Panc1 (cell line): Measurements from ENCODE around the gene CNIH2. TPM values are rescaled to one million over a fixed set of nuclear protein-coding genes. Genes with fewer than 3 reads are reported as not detected.

Experiments used
- ATAC-seq: fragments of 200-7000 bp; cut with Tn5 transposase; 2 replicates; pipeline ENCODE4 v1.9.1; 2020; ENCODE audit warnings: mild to moderate bottlenecking, moderate library complexity
- BruUV-seq: library from RNA; stranded (reverse); fragments of 400-500 nt; replicated peaks from 2 replicates; lab custom pipeline; 2021; lab: Mats Ljungman, UMichigan
- CTCF ChIA-PET: fragments of 300-600 bp; sonication (Branson Sonifier 250); formaldehyde crosslinking; loops from one replicate; lab custom pipeline; 2022; ENCODE audit warnings: antibody characterized with exemption; lab: Charles Lee
- POLR2A ChIA-PET: fragments of 300-600 bp; sonication (Branson Sonifier 250); formaldehyde crosslinking; loops from one replicate; lab custom pipeline; 2022; ENCODE audit warnings: antibody characterized with exemption; lab: Charles Lee
- DNase-seq: peaks from one replicate; pipeline ENCODE4 v3.0.0-alpha.2; 2010; ENCODE audit warnings: low read depth, low spot score
- H3K27ac ChIP-seq: 2 replicates; pipeline ENCODE4 v1.5.1; 2011; ENCODE audit warnings: mild to moderate bottlenecking, low read length, inconsistent platforms
- H3K27me3 ChIP-seq: fragments of 200-500 bp; sonication (Bioruptor generic); 2 replicates; pipeline ENCODE4 v1.6.0; 2014; ENCODE audit warnings: low read length, inconsistent platforms; ENCODE audit not compliant: control insufficient read depth, insufficient read depth
- H3K36me3 ChIP-seq: fragments of 200-500 bp; sonication (Bioruptor generic); 2 replicates; pipeline ENCODE4 v1.5.1; 2014; ENCODE audit warnings: inconsistent platforms, mild to moderate bottlenecking, low read length, moderate library complexity; ENCODE audit not compliant: control insufficient read depth, insufficient read depth
- H3K4me1 ChIP-seq: 2 replicates; pipeline ENCODE4 v1.5.1; 2011; ENCODE audit warnings: inconsistent platforms, mild to moderate bottlenecking, low read length, moderate library complexity; ENCODE audit not compliant: control insufficient read depth, insufficient read depth
- H3K4me3 ChIP-seq, 2 experiments: 2 replicates each; pipeline ENCODE4 v1.5.1; 2011 to 2012; ENCODE audit warnings: low read depth in 2 of 2, low read length in 2 of 2, mild to moderate bottlenecking in 2 of 2, inconsistent platforms in 1 of 2, moderate library complexity in 1 of 2
- H3K9me3 ChIP-seq: fragments of 200-500 bp; sonication (Bioruptor generic); 2 replicates; pipeline ENCODE4 v1.5.1; 2014; ENCODE audit warnings: low read depth, mild to moderate bottlenecking, inconsistent platforms, low read length, moderate library complexity; ENCODE audit not compliant: control insufficient read depth, insufficient read depth
- POLR2AphosphoS5 ChIP-seq: IDR thresholded peaks from 2 replicates; pipeline ENCODE4 v1.6.1; 2012; ENCODE audit warnings: mild to moderate bottlenecking, low read depth, low read length, moderate library complexity
- SIN3A ChIP-seq: IDR thresholded peaks from 2 replicates; pipeline ENCODE4 v1.6.1; 2012; ENCODE audit warnings: low read depth, mild to moderate bottlenecking, low read length, moderate library complexity, borderline replicate concordance; ENCODE audit not compliant: insufficient read depth
- TCF7L2 ChIP-seq: IDR thresholded peaks from 2 replicates; pipeline ENCODE4 v1.6.1; 2011; ENCODE audit warnings: mild to moderate bottlenecking, low read depth, low read length, inconsistent platforms
- in situ Hi-C: cut with HindIII; loops from 2 replicates; pipeline ENCODE4 v1.10.0; 2016; ENCODE audit warnings: low sequenced_read_pairs, low pct_unique_long_range_greater_than_20kb
- intact Hi-C: fragments of 100-400 bp; cut with micrococcal nuclease; formaldehyde crosslinking; loops from one replicate; pipeline ENCODE4 v1.10.0; 2022; ENCODE audit not compliant: unreplicated experiment
- total RNA-seq: library from RNA; stranded (reverse); gene quantifications from one replicate; pipeline ENCODE4 v1.2.1, GENCODE V29; 2021; ENCODE audit not compliant: unreplicated experiment
- TF ChIP-seq, protein P1 (sequence below), 2 experiments: IDR thresholded peaks; 2 replicates each; pipeline ENCODE4 v1.6.1; 2011 to 2012; ENCODE audit warnings: low read depth in 2 of 2, control low read depth in 1 of 2, low read length in 1 of 2, mild to moderate bottlenecking in 1 of 2, moderate library complexity in 1 of 2; ENCODE audit not compliant: insufficient read depth in 1 of 2
- TF ChIP-seq, protein P2 (sequence below): fragments of 450-650 bp; IDR thresholded peaks from 2 replicates; pipeline ENCODE4 v1.5.1; 2017; ENCODE audit warnings: mild to moderate bottlenecking

Gene CNIH2
- total RNA-seq, 1 experiment from 2014 or later: 9.3 TPM

DNA sequence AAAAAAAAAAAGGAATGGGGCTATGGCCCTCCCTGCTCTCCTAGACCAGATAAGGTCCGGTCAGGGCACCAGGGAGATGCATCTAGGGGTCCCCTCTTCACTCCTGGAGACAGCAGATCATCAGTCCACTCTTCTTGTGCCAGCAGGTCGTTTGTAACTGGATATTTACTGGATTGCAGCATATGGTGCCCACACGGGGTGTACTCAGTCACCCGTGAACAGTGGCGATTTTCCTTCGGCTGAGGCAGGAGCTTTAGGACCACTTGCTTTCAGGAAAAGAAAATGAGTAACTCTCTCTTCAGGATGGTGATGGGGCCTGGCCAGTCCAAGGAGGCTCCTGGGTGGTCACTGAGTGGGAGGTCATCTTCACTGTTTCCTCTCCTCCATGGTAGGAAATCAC lies 47.8 kb upstream of the CNIH2 start:
- no peak overlapping the region for H3K27ac ChIP-seq
- in situ Hi-C loops: no loop called here
- intact Hi-C loops: no loop called here
- no peak overlapping the region for H3K4me3 ChIP-seq
- H3K36me3 ChIP-seq: peaks cover 1% of the 10 kb centered on the region; the same call in 1 of the 2 replicates
- no peaks in the 10 kb centered on the region for H3K27me3 ChIP-seq
- TF ChIP-seq SIN3A (no peak), TCF7L2 (no peak), POLR2AphosphoS5 (no peak)
- TF ChIP-seq, protein P1, sequence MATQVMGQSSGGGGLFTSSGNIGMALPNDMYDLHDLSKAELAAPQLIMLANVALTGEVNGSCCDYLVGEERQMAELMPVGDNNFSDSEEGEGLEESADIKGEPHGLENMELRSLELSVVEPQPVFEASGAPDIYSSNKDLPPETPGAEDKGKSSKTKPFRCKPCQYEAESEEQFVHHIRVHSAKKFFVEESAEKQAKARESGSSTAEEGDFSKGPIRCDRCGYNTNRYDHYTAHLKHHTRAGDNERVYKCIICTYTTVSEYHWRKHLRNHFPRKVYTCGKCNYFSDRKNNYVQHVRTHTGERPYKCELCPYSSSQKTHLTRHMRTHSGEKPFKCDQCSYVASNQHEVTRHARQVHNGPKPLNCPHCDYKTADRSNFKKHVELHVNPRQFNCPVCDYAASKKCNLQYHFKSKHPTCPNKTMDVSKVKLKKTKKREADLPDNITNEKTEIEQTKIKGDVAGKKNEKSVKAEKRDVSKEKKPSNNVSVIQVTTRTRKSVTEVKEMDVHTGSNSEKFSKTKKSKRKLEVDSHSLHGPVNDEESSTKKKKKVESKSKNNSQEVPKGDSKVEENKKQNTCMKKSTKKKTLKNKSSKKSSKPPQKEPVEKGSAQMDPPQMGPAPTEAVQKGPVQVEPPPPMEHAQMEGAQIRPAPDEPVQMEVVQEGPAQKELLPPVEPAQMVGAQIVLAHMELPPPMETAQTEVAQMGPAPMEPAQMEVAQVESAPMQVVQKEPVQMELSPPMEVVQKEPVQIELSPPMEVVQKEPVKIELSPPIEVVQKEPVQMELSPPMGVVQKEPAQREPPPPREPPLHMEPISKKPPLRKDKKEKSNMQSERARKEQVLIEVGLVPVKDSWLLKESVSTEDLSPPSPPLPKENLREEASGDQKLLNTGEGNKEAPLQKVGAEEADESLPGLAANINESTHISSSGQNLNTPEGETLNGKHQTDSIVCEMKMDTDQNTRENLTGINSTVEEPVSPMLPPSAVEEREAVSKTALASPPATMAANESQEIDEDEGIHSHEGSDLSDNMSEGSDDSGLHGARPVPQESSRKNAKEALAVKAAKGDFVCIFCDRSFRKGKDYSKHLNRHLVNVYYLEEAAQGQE (IDR thresholded peaks at IDR 0.05; ENCODE audit: insufficient read depth in 1 of 2, low read depth in 2 of 2, low read length in 1 of 2): no peak
- TF ChIP-seq, protein P2, sequence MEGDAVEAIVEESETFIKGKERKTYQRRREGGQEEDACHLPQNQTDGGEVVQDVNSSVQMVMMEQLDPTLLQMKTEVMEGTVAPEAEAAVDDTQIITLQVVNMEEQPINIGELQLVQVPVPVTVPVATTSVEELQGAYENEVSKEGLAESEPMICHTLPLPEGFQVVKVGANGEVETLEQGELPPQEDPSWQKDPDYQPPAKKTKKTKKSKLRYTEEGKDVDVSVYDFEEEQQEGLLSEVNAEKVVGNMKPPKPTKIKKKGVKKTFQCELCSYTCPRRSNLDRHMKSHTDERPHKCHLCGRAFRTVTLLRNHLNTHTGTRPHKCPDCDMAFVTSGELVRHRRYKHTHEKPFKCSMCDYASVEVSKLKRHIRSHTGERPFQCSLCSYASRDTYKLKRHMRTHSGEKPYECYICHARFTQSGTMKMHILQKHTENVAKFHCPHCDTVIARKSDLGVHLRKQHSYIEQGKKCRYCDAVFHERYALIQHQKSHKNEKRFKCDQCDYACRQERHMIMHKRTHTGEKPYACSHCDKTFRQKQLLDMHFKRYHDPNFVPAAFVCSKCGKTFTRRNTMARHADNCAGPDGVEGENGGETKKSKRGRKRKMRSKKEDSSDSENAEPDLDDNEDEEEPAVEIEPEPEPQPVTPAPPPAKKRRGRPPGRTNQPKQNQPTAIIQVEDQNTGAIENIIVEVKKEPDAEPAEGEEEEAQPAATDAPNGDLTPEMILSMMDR: no peak
- TSS peak; percentile 23 for BruUV-seq
- H3K9me3 ChIP-seq: no peaks in the 10 kb centered on the region
- no peaks in the 10 kb centered on the region for H3K4me1 ChIP-seq
- ChIA-PET POLR2A (no interaction called here), CTCF (no interaction called here)
- no peak for DNase-seq
- ATAC-seq: no peak

DNA sequence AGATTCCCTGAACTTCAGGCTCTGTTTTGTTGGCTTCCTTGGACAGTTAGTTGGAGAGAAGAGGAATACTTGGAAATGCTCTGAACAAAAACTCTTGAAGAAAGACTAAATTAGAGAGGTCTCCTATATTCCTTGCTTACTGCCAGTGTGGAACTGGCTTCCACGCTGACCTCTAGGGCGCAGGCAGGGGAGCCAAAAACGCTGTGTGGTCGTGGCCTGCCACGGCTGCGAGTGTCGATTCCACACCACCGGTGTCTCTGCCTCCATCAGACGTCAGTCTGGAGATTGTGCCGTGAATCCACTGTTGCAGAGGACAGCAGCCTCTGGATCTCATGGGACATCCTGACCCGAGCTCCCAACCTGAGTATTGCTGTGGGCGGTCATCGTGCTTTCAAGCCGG lies 47.0 kb upstream of the CNIH2 start:
- Histone ChIP-seq H3K36me3 (no peaks in the 10 kb centered on the region), H3K27ac (no peak overlapping the region), H3K4me3 (no peak overlapping the region), H3K27me3 (no peaks in the 10 kb centered on the region), H3K4me1 (no peaks in the 10 kb centered on the region), H3K9me3 (no peaks in the 10 kb centered on the region)
- ATAC-seq (no peak), DNase-seq (no peak)
- ChIA-PET POLR2A (no interaction called here), CTCF (no interaction called here)
- TF ChIP-seq, protein P1 (IDR thresholded peaks at IDR 0.05; ENCODE audit: insufficient read depth in 1 of 2, low read depth in 2 of 2, low read length in 1 of 2): no peak
- TF ChIP-seq SIN3A: no peak
- TF ChIP-seq, protein P2: no peak
- no peak for TF ChIP-seq TCF7L2
- no peak for TF ChIP-seq POLR2AphosphoS5
- in situ Hi-C loops (no loop called here), intact Hi-C loops (no loop called here)
- no TSS peak for BruUV-seq
